Esophagus squamous epithelium (tissue), 4 donors: Measurements from ENCODE around the gene RIMKLA.

Experiments
- CTCF ChIP-seq, 6 experiments: fragments of 450-650 bp in 4 of 6; fragments of 200-600 bp in 2 of 6; sonication (generic) in 2 of 6; IDR thresholded peaks; one replicate each; pipeline ENCODE4 v1.5.1; 2016 to 2019; ENCODE audit warnings: antibody characterized with exemption in 6 of 6, mild to moderate bottlenecking in 4 of 6, moderate library complexity in 4 of 6
- POLR2A ChIP-seq, 4 donors: fragments of 450-650 bp; IDR thresholded peaks; one replicate each; pipeline ENCODE4 v1.6.1; 2017; ENCODE audit warnings: antibody characterized with exemption in 4 of 4, mild to moderate bottlenecking in 4 of 4, moderate library complexity in 3 of 4

- TF ChIP-seq POLR2A (IDR thresholded peaks at IDR 0.05) = no peak
- no peak for TF ChIP-seq CTCF (IDR thresholded peaks at IDR 0.05)
These were observed 16.1 kb upstream of the RIMKLA start for GRCh38 chr1:42364542-42364941.
